ENCODE results near the gene GPR158. TPM values are rescaled to one million over a fixed set of nuclear protein-coding genes. Genes with fewer than 3 reads are reported as not detected.

Gene GPR158
- total and polyA plus RNA-seq, 2 experiments from 2014 or later = 0.02 to 0.47 TPM

DNA sequence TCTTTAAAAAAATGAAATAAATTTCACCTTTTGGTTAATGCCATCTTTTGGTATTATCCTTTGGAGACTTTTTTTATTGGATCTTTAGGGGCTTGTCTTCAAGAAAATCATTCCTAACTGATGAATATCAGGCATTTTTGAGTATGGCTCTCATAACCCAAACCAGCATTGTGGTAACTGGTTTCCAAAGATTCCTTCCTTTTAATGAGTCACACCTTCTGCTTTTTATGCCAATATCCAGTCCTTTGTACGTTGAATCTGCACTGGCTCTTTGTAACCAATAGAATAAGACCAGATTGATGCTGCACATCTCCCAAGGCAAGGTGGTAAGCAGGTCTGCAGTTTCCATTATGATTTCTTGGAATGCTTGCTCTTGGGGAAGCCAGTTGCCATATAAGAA is 89.1 kb downstream of the GPR158 start:
- Histone ChIP-seq H3K4me2 (no peak overlapping the region), H4K20me1 (ENCODE audit: insufficient read depth, poor library complexity, severe bottlenecking) (no peaks in the 10 kb centered on the region), H3K79me2 (no peaks in the 10 kb centered on the region), H3K27me3 (no peaks in the 10 kb centered on the region), H3K36me3 (replicated peaks; ENCODE audit: insufficient read depth, low read depth) (no peaks in the 10 kb centered on the region), H3K9me3 (ENCODE audit: low read depth) (no peaks in the 10 kb centered on the region), H2AFZ (no peak overlapping the region), H3K9me2 (replicated peaks; ENCODE audit: insufficient read depth) (no peaks in the 10 kb centered on the region), H3K4me1 (ENCODE audit: insufficient read depth) (no peaks in the 10 kb centered on the region), H3K27ac (no peak overlapping the region), H3K4me3 (no peak overlapping the region)
- DNase-seq (ENCODE audit: low spot score) = no peak
- no peak for TF ChIP-seq EZH2phosphoT487 (IDR thresholded peaks at IDR 0.05; ENCODE audit: low read depth, severe bottlenecking, unreplicated experiment)
- TF ChIP-seq EZH2 (IDR thresholded peaks at IDR 0.05; ENCODE audit: borderline replicate concordance) = no peak
- TF ChIP-seq, protein P1, sequence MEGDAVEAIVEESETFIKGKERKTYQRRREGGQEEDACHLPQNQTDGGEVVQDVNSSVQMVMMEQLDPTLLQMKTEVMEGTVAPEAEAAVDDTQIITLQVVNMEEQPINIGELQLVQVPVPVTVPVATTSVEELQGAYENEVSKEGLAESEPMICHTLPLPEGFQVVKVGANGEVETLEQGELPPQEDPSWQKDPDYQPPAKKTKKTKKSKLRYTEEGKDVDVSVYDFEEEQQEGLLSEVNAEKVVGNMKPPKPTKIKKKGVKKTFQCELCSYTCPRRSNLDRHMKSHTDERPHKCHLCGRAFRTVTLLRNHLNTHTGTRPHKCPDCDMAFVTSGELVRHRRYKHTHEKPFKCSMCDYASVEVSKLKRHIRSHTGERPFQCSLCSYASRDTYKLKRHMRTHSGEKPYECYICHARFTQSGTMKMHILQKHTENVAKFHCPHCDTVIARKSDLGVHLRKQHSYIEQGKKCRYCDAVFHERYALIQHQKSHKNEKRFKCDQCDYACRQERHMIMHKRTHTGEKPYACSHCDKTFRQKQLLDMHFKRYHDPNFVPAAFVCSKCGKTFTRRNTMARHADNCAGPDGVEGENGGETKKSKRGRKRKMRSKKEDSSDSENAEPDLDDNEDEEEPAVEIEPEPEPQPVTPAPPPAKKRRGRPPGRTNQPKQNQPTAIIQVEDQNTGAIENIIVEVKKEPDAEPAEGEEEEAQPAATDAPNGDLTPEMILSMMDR (IDR thresholded peaks at IDR 0.05; ENCODE audit: poor library complexity) = no peak
- WGBS (ENCODE audit: low lambda C conversion rate, missing lambda C conversion rate) = 66% methylated on average over 1 of the region's 1 CpG

DNA sequence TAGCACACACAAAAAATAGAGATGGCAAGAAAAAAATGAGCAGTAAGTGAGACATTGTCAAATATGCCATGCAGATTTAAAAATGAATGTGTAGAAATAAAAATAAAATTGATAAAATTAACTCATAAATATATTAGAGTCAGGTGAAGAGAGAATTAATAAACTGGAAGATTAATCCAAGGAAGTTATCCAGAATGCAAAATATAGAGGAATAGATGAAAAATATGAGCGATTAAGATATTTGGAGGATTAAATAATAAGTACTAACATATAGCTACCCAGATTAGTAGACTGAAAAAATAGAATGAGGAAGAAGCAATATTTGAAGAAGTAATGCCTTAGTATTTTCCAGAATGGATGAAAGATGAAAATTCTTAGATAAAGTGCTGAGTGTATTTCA is 103.4 kb downstream of the GPR158 start:
- no peaks in the 10 kb centered on the region for H4K20me1 ChIP-seq (ENCODE audit: insufficient read depth, poor library complexity, severe bottlenecking)
- 100% methylated on average over 1 of the region's 1 CpG for whole genome bisulfite sequencing (ENCODE audit: low lambda C conversion rate, missing lambda C conversion rate)
- H3K79me2 ChIP-seq = no peaks in the 10 kb centered on the region
- H3K27ac ChIP-seq = no peak overlapping the region
- H3K9me2 ChIP-seq (replicated peaks; ENCODE audit: insufficient read depth) = no peaks in the 10 kb centered on the region
- H3K4me1 ChIP-seq (ENCODE audit: insufficient read depth) = no peaks in the 10 kb centered on the region
- no peak overlapping the region for H3K4me2 ChIP-seq
- H3K4me3 ChIP-seq = no peak overlapping the region
- no peaks in the 10 kb centered on the region for H3K36me3 ChIP-seq (replicated peaks; ENCODE audit: insufficient read depth, low read depth)
- no peaks in the 10 kb centered on the region for H3K9me3 ChIP-seq (ENCODE audit: low read depth)
- H2AFZ ChIP-seq = no peak overlapping the region
- TF ChIP-seq EZH2phosphoT487 (IDR thresholded peaks at IDR 0.05; ENCODE audit: low read depth, severe bottlenecking, unreplicated experiment) = no peak
- TF ChIP-seq, protein P1 (IDR thresholded peaks at IDR 0.05; ENCODE audit: poor library complexity) = no peak
- TF ChIP-seq EZH2 (IDR thresholded peaks at IDR 0.05; ENCODE audit: borderline replicate concordance) = no peak
- no peaks in the 10 kb centered on the region for H3K27me3 ChIP-seq
- no peak for DNase-seq (ENCODE audit: low spot score)

DNA sequence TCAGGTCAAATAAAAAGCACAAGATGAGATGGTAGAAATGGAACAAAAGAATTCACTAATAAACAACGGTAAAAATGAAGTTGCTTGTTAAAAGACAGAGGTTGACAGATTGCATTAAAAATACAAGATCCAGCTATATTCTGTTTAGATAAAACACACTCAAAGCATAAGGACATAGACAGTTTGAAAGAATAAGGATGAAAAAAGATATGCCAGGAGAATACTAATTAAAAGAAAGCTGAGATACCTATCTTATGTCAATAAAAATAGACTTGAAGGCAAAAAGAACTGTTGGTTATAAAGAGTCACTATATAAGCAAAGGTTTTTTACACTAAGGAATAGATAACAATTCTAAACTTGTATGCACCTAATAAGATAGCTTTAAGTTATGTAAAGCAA is 105.3 kb downstream of the GPR158 start:
- 89% methylated on average over 1 of the region's 1 CpG for WGBS (ENCODE audit: low lambda C conversion rate, missing lambda C conversion rate)
- H3K9me3 ChIP-seq (ENCODE audit: low read depth) = no peaks in the 10 kb centered on the region
- TF ChIP-seq EZH2phosphoT487 (IDR thresholded peaks at IDR 0.05; ENCODE audit: low read depth, severe bottlenecking, unreplicated experiment) (no peak), EZH2 (IDR thresholded peaks at IDR 0.05; ENCODE audit: borderline replicate concordance) (no peak)
- TF ChIP-seq, protein P1 (IDR thresholded peaks at IDR 0.05; ENCODE audit: poor library complexity) = no peak

DNA sequence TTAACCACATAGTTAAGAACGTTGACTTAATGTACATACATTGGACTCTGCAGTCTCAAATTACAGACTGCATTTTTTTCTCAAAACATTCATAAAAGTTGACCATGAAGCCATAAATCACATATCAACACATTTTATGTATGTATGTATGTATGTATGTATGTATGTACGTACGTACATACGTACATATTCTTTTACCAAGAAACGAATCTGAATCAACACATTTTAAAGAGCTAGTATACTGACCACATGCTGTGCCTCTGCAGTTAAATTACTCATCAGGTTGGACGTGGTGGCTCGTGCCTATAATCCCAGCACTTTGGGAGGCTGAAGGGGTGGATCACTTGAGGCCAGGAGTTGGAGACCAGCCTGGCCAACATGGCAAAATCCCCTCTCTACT is 105.8 kb downstream of the GPR158 start:
- no peak overlapping the region for H3K4me2 ChIP-seq
- no peak for DNase-seq (ENCODE audit: low spot score)
- 82% methylated on average over 7 of the region's 7 CpGs for WGBS (ENCODE audit: low lambda C conversion rate, missing lambda C conversion rate)
- H3K79me2 ChIP-seq = no peaks in the 10 kb centered on the region
- no peaks in the 10 kb centered on the region for H3K9me2 ChIP-seq (replicated peaks; ENCODE audit: insufficient read depth)
- H3K36me3 ChIP-seq (replicated peaks; ENCODE audit: insufficient read depth, low read depth) = no peaks in the 10 kb centered on the region
- H2AFZ ChIP-seq = no peak overlapping the region
- no peaks in the 10 kb centered on the region for H4K20me1 ChIP-seq (ENCODE audit: insufficient read depth, poor library complexity, severe bottlenecking)
- H3K27ac ChIP-seq = no peak overlapping the region
- TF ChIP-seq EZH2 (IDR thresholded peaks at IDR 0.05; ENCODE audit: borderline replicate concordance) (no peak), EZH2phosphoT487 (IDR thresholded peaks at IDR 0.05; ENCODE audit: low read depth, severe bottlenecking, unreplicated experiment) (no peak)
- TF ChIP-seq, protein P1 (IDR thresholded peaks at IDR 0.05; ENCODE audit: poor library complexity) = no peak
- H3K9me3 ChIP-seq (ENCODE audit: low read depth) = no peaks in the 10 kb centered on the region
- H3K4me3 ChIP-seq = no peak overlapping the region
- no peaks in the 10 kb centered on the region for H3K4me1 ChIP-seq (ENCODE audit: insufficient read depth)
- no peaks in the 10 kb centered on the region for H3K27me3 ChIP-seq

More for the DNA sequence above, 105.3 kb downstream of the GPR158 start:
- no peak overlapping the region for H2AFZ ChIP-seq
- H3K36me3 ChIP-seq (replicated peaks; ENCODE audit: insufficient read depth, low read depth) = no peaks in the 10 kb centered on the region
- no peaks in the 10 kb centered on the region for H3K4me1 ChIP-seq (ENCODE audit: insufficient read depth)
- DNase-seq (ENCODE audit: low spot score) = no peak
- no peak overlapping the region for H3K4me2 ChIP-seq
- H3K79me2 ChIP-seq = no peaks in the 10 kb centered on the region
- H3K27me3 ChIP-seq = no peaks in the 10 kb centered on the region
- H3K9me2 ChIP-seq (replicated peaks; ENCODE audit: insufficient read depth) = no peaks in the 10 kb centered on the region
- H3K27ac ChIP-seq = no peak overlapping the region
- H4K20me1 ChIP-seq (ENCODE audit: insufficient read depth, poor library complexity, severe bottlenecking) = no peaks in the 10 kb centered on the region
- no peak overlapping the region for H3K4me3 ChIP-seq

Measured in hepatocyte (in vitro differentiated cells).